GM19099 (cell line): ENCODE measurements around the gene PUS10.

Experiments
- POLR2A ChIP-seq: IDR thresholded peaks from 3 replicates; pipeline ENCODE4 v1.6.1; 2011; ENCODE audit warnings: low read depth; ENCODE audit not compliant: insufficient read length; ENCODE audit errors: extremely low read depth

PUS10 gene

DNA sequence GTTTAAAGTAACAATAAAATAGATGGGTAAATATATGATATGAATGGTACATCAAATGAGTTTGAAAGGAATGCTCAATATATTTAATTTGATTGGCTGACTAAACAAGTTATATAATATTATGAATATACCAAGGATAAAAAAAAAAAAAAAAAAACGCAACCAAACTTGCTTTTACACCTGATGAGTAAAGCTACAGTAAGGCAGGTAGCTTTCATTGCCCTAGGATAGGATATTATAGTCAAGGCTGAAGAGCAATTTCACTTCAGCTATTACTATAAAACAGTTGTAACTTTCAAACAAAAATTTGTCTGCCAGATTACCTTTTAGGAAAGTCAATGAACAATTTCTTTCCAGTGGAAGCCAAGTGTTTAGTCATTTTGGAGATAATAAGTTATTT lies 57.3 kb downstream of the PUS10 start:
- TF ChIP-seq POLR2A = no peak

DNA sequence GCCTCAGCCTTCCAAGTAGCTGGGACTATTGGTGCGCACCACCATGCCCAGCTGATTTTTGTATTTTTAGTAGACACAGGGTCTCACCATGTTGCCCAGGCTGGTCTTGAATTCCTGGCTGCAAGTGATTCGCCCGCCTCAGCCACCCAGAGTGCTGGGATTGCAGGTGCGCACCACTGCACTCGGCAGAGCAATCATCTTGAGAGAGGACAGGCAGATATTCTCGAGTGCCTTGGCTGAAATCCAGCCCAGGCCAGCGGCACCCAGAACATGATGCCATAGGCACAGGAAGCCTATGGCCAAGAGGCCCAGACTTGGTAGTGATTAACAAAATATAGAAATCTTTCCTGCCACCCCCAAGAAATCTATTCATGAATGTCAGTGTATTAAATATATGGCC lies 58.6 kb downstream of the PUS10 start:
- no peak for TF ChIP-seq POLR2A

DNA sequence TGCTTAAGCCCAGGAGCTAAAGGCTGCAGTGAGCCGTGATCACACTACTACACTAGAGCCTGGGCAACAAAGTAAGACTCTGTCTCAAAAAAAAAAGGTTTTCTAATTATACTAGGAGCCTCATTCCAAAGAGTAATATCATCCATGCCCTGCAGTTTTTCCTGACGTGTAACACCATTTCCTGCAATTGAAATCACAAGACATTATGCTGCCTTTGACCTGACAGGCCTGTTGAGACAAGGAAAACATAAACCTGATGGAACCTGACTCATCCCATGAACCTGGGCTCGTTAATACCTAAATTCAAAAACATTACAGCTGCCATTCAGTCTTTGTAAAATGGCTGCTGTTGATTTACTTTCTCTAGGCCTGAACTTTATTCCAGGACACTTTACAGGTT lies 59.3 kb downstream of the PUS10 start:
- no peak for TF ChIP-seq POLR2A

DNA sequence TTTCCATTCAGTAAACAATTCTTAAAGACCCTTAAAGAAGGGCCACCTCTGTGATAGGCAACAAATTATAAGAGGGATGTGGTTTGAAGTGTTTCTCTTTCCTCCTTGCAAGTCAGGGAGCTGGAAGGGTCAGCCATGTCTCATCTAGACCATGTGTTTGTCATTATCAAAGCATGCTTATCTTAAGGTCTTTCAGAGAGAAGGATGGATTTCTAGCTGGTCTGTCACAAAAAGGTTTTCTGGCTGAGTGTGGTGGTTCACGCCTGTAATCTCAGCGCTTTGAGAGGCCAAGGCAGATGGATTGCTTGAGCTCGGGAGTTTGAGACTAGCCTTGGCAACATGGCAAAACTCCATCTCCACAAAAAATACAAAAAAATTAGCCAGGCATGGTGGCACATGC lies 59.7 kb downstream of the PUS10 start:
- no peak for TF ChIP-seq POLR2A

DNA sequence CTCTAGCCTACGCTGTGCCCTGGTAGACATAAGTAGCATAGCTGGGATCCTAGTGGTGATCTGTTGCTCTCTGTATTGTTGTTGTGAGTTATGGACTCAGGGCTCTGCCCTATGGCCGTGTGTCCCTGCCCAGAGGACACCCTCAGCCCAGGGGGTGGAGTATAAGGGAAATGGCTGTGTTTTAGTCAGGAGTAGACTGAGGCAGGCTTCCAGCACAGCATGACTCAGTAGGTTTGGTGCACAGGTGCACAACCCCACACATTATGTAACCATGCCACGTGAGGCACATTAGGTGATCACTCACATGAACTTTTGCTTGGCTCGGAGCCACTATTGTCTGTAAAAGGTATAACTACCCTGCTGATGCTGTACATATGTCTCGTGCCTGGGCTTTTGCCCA lies 60.4 kb downstream of the PUS10 start:
- no peak for TF ChIP-seq POLR2A

DNA sequence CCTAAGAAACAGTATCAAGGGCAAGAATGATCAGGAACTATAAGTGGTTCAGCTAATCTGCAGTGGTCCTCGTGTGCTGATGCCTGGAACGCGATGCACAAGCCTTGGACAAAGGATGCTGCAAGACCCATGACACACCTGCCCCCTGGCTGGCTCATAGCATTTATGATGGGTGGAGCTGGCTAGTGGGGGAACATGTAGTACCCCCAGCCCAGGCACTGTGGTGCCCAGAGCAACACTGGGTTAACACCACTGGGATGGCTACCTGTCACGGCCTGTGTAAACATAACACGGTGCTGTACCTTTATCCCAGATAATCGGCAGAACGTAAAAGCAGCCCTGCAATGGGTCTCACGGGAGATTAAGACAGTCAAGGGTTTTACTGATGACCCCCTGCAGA lies 60.8 kb downstream of the PUS10 start:
- no peak for TF ChIP-seq POLR2A

DNA sequence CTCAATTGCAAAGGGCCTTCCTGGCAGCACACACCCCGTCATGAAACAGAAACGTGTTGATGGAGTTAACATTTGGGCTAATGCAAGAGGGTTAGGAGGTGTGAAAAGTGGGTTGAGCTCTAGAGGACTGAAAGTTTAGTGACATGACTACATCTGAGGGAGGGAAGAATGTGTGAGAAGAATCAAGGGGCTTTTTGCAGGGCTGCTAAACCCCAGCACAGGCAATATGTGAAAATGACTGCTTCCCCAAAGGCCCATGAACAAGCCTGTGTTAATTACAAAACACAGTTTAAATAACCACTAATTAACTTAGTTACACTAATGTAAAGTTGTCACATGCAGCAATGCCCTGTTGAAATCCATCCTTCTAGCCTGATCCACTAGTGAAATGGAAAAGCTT lies 63.9 kb downstream of the PUS10 start:
- no peak for TF ChIP-seq POLR2A

DNA sequence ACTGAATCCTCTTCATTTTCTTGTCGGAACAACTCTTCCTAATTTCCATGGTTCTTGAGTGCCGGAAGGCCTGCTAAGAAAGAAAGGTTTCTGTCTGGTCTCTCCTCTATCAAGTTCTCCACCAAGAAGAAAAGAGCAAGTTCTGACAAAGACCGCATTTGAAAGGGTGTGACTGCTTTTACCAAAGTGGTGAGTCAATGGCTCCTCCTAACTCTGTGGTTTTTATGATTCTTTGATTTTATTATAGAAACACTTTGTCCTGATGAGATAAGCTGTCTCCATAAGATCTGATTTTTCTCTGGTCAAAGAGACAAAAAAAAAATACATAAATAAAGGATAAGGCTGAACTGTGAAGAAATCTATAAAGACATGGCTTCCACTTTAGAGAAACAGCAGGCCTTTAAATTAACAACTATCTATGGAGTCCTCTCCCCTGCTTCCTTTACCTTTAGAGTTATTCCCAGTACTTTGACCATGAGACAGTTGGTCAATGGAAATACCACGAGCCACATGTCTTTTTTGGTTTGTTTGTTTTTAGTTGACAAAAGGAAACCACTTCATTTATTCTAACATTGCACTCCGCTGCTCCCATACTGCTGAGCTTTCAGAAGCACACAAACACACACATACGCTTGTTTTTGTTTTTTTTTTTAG lies 69.0 kb downstream of the PUS10 start:
- TF ChIP-seq POLR2A = no peak

DNA sequence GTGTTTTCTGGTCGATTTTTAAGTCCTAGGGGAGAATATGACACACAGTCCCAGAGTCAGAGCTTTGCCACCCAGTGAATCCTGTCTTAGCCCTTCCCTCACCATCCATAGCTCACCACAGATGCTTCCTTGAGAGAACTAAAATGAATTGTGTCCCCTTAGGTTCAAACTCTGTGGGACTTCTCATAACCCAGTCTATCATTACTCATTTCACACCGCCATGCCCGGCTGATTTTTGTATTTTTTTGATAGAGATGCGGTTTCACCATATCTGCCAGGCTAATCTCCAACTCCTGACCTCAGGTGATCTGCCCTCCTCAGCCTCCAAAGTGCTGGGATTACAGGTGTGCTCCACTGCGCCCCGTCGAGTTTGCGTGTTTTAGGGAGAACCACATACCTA lies 69.9 kb downstream of the PUS10 start:
- no peak for TF ChIP-seq POLR2A

DNA sequence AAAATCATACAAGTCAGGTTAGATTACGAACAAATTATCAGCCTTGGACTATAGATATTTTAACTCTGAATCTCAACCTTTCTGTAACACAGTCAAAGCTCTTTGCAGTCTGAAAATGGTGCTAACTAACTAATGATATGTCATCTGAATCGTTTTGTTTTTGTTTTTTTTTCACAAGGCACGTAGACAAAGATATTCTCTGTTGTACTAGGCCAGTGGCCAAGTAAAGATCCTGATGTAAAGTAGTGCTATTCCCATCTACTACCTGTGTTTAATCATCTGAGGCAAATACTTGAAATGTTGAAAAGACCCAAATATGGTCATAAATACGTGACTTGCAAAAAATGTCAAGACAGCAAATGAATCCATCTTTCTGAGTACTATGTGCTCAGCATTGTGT lies 71.0 kb downstream of the PUS10 start:
- no peak for TF ChIP-seq POLR2A

DNA sequence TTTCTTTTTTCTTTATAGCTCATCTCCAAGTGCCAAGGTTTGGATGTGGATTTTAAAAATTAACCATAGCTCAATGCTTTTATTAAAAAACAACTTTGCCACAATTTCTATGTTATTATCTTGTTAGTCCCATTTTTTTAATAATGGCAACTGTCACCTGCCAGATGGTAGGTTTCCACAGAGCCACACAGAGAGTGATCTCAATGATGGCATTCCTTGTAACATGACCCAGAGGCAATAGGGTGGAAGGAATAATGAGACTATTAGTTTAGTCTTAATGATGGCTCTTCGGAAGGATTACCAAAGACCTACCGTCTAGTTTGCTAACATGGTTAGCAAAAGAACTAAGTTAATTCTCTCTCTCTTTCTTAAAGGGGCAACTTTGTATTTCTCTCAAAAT lies 72.7 kb downstream of the PUS10 start:
- TF ChIP-seq POLR2A = no peak

DNA sequence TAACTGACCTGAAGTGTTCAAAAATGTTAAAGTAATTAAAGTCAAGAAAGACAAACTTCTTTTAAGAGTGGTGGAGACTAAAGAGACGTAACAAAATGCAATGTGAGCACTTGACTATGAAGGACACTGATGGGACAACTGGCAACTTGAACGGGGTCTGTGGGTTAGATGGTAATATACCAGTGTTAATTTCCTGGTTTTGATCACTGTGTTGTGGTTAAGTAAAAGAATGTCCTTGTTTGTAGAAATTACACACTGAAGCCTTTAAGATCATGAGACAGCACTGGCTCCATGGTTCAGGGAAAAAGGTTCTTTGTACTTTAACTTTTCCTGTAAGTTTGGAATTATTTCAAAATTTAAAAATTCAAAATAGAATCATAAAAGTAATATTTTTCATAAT lies 78.4 kb downstream of the PUS10 start:
- no peak for TF ChIP-seq POLR2A

DNA sequence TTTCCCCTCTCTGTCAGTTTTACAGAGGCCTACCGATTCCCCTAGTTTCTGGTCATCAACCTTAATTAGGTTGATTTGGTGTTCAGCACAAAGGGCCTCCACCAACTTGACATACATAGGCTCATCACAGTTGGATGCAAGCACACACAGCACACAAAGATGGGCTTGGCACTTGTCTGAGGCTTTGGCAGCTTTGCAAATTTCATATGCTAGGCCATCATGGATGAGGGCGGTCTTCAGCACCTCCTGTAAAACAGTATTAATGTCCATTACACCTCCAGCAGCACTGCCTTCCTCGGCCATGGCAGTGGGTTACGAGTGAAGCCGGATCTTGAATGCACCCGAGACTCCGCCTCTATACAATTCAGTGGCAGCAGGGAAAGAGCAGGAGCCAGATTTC lies 79.8 kb downstream of the PUS10 start:
- no peak for TF ChIP-seq POLR2A

DNA sequence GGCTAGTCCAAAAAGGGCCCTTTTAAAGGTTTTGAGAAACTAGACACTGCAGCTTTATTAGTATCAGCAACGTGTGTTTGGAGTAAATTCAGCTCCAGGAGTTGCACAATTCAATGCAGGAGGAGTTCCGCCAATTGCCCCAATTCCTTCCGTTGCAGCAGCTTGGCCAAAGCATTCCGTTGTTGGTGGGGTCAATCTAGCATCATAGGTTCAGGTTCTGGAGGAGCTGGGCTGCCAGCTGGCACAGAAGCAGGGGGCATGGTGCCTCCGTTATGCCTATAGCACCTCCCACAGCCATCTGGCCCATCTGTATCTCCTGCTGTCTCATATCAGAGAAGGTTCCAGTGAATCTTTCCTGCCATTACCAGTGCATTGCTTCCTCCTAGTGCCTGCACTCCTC lies 81.3 kb downstream of the PUS10 start:
- no peak for TF ChIP-seq POLR2A

DNA sequence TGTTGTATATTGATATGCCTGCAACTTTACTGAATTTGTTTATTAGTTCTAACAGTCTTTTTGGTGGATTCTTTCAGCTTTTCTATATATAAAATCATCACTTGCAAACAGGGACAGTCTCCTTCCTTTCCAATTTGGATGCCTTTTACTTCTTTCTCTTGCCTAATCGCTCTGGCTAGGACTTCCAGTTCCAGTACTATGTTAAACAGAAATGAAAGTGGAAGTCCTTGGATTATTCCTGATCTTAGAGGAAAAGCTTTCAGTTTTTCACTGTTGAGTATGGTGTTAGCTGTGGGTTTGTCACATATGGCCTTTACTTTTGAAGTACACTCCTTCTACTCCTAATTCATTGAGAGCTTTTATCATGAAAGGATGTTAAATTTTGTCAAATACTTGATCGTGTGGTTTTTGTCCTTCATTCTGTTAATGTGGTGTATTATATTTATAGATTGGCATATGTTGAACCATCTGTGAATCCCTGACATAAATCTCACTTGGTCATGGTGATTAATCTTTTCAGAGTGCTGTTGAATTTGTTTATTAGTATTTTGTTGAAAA lies 83.8 kb downstream of the PUS10 start:
- no peak for TF ChIP-seq POLR2A

DNA sequence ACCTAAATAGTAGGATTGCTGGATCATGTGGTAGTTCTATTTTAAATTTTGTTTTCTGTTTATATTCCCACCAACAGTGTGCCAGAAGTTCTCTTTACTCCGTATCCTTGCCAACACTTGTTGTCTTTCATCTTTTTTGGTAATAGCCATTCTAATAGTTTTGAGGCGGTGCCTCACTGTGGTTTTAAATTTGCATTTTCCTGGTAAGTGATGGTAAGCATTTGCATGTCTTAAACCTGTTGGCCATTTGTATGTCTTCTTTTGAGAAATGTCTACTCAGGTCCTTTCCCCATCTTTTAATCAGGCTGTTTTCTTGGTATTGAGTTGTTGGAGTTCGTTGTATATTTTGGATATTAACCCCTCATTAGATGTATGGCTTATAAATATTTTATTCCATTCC lies 85.1 kb downstream of the PUS10 start:
- TF ChIP-seq POLR2A = no peak
